ENCODE data around the gene C6orf132. TPM values are rescaled to one million over a fixed set of nuclear protein-coding genes. Genes with fewer than 3 reads are reported as not detected.
A peak's percentile ranks its signal among the peaks of the same experiment; 100 is the strongest.

The C6orf132 gene
- total and polyA plus RNA-seq, 9 of the 15 experiments (the other 6 are each of a cell fraction or from before 2014, with no cell fraction given): 0.06 to 0.35 (median 0.14) TPM

DNA sequence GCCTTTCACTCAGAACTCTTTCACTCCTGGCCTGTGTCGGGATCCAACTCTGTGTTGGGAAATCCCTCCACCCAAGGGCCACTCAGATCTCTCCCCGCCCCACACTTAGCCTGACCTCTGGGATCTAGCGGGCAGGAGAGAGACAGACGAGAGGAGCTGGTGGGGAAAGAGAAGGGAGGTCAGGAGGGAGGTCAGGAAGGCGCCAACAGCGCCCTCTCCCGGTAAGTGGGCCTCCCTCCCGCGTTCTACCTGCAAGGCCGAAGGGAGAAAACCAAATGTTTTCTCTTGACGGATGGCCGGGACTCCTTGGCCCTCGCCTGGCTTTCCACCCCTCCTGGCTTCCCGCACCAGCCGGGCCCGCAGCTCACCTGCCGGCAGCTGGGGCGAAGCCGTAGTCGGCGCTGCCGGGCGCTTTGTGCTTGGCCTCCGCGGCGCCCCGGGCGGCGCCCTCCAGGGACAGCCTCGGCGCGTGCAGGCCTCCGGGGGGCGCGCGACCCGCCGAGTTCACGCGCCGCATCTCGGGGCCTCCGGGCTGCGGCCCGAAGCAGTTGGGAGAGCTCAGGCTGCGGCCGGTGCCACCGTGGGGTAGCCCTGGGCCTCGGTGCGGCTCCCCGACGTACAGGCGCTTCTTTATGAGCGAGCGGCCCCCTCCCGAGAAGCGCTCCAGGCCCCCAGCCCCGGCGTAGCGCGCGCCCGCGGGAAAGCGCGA is 38.2 kb downstream of the C6orf132 start (continued):
- TF ChIP-seq, protein P1, sequence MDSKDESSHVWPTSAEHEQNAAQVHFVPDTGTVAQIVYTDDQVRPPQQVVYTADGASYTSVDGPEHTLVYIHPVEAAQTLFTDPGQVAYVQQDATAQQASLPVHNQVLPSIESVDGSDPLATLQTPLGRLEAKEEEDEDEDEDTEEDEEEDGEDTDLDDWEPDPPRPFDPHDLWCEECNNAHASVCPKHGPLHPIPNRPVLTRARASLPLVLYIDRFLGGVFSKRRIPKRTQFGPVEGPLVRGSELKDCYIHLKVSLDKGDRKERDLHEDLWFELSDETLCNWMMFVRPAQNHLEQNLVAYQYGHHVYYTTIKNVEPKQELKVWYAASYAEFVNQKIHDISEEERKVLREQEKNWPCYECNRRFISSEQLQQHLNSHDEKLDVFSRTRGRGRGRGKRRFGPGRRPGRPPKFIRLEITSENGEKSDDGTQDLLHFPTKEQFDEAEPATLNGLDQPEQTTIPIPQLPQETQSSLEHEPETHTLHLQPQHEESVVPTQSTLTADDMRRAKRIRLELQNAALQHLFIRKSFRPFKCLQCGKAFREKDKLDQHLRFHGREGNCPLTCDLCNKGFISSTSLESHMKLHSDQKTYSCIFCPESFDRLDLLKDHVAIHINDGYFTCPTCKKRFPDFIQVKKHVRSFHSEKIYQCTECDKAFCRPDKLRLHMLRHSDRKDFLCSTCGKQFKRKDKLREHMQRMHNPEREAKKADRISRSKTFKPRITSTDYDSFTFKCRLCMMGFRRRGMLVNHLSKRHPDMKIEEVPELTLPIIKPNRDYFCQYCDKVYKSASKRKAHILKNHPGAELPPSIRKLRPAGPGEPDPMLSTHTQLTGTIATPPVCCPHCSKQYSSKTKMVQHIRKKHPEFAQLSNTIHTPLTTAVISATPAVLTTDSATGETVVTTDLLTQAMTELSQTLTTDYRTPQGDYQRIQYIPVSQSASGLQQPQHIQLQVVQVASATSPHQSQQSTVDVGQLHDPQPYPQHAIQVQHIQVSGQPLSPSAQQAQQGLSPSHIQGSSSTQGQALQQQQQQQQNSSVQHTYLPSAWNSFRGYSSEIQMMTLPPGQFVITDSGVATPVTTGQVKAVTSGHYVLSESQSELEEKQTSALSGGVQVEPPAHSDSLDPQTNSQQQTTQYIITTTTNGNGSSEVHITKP (IDR thresholded peaks at IDR 0.05; ENCODE audit: partially characterized antibody): peak; percentile 88
- TF ChIP-seq, protein P2, sequence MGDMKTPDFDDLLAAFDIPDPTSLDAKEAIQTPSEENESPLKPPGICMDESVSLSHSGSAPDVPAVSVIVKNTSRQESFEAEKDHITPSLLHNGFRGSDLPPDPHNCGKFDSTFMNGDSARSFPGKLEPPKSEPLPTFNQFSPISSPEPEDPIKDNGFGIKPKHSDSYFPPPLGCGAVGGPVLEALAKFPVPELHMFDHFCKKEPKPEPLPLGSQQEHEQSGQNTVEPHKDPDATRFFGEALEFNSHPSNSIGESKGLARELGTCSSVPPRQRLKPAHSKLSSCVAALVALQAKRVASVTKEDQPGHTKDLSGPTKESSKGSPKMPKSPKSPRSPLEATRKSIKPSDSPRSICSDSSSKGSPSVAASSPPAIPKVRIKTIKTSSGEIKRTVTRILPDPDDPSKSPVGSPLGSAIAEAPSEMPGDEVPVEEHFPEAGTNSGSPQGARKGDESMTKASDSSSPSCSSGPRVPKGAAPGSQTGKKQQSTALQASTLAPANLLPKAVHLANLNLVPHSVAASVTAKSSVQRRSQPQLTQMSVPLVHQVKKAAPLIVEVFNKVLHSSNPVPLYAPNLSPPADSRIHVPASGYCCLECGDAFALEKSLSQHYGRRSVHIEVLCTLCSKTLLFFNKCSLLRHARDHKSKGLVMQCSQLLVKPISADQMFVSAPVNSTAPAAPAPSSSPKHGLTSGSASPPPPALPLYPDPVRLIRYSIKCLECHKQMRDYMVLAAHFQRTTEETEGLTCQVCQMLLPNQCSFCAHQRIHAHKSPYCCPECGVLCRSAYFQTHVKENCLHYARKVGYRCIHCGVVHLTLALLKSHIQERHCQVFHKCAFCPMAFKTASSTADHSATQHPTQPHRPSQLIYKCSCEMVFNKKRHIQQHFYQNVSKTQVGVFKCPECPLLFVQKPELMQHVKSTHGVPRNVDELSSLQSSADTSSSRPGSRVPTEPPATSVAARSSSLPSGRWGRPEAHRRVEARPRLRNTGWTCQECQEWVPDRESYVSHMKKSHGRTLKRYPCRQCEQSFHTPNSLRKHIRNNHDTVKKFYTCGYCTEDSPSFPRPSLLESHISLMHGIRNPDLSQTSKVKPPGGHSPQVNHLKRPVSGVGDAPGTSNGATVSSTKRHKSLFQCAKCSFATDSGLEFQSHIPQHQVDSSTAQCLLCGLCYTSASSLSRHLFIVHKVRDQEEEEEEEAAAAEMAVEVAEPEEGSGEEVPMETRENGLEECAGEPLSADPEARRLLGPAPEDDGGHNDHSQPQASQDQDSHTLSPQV (IDR thresholded peaks at IDR 0.05): peak; percentile 98
- no peak for TF ChIP-seq MEF2A (IDR thresholded peaks at IDR 0.05; ENCODE audit: control insufficient read depth, low read depth, low read length)
- TF ChIP-seq KLF1 (tag; IDR thresholded peaks at IDR 0.05): peak; percentile 86
- TF ChIP-seq ZNF445 (CRISPR knock-in tag; IDR thresholded peaks at IDR 0.05; ENCODE audit: low read depth): no peak
- TF ChIP-seq, protein P3, sequence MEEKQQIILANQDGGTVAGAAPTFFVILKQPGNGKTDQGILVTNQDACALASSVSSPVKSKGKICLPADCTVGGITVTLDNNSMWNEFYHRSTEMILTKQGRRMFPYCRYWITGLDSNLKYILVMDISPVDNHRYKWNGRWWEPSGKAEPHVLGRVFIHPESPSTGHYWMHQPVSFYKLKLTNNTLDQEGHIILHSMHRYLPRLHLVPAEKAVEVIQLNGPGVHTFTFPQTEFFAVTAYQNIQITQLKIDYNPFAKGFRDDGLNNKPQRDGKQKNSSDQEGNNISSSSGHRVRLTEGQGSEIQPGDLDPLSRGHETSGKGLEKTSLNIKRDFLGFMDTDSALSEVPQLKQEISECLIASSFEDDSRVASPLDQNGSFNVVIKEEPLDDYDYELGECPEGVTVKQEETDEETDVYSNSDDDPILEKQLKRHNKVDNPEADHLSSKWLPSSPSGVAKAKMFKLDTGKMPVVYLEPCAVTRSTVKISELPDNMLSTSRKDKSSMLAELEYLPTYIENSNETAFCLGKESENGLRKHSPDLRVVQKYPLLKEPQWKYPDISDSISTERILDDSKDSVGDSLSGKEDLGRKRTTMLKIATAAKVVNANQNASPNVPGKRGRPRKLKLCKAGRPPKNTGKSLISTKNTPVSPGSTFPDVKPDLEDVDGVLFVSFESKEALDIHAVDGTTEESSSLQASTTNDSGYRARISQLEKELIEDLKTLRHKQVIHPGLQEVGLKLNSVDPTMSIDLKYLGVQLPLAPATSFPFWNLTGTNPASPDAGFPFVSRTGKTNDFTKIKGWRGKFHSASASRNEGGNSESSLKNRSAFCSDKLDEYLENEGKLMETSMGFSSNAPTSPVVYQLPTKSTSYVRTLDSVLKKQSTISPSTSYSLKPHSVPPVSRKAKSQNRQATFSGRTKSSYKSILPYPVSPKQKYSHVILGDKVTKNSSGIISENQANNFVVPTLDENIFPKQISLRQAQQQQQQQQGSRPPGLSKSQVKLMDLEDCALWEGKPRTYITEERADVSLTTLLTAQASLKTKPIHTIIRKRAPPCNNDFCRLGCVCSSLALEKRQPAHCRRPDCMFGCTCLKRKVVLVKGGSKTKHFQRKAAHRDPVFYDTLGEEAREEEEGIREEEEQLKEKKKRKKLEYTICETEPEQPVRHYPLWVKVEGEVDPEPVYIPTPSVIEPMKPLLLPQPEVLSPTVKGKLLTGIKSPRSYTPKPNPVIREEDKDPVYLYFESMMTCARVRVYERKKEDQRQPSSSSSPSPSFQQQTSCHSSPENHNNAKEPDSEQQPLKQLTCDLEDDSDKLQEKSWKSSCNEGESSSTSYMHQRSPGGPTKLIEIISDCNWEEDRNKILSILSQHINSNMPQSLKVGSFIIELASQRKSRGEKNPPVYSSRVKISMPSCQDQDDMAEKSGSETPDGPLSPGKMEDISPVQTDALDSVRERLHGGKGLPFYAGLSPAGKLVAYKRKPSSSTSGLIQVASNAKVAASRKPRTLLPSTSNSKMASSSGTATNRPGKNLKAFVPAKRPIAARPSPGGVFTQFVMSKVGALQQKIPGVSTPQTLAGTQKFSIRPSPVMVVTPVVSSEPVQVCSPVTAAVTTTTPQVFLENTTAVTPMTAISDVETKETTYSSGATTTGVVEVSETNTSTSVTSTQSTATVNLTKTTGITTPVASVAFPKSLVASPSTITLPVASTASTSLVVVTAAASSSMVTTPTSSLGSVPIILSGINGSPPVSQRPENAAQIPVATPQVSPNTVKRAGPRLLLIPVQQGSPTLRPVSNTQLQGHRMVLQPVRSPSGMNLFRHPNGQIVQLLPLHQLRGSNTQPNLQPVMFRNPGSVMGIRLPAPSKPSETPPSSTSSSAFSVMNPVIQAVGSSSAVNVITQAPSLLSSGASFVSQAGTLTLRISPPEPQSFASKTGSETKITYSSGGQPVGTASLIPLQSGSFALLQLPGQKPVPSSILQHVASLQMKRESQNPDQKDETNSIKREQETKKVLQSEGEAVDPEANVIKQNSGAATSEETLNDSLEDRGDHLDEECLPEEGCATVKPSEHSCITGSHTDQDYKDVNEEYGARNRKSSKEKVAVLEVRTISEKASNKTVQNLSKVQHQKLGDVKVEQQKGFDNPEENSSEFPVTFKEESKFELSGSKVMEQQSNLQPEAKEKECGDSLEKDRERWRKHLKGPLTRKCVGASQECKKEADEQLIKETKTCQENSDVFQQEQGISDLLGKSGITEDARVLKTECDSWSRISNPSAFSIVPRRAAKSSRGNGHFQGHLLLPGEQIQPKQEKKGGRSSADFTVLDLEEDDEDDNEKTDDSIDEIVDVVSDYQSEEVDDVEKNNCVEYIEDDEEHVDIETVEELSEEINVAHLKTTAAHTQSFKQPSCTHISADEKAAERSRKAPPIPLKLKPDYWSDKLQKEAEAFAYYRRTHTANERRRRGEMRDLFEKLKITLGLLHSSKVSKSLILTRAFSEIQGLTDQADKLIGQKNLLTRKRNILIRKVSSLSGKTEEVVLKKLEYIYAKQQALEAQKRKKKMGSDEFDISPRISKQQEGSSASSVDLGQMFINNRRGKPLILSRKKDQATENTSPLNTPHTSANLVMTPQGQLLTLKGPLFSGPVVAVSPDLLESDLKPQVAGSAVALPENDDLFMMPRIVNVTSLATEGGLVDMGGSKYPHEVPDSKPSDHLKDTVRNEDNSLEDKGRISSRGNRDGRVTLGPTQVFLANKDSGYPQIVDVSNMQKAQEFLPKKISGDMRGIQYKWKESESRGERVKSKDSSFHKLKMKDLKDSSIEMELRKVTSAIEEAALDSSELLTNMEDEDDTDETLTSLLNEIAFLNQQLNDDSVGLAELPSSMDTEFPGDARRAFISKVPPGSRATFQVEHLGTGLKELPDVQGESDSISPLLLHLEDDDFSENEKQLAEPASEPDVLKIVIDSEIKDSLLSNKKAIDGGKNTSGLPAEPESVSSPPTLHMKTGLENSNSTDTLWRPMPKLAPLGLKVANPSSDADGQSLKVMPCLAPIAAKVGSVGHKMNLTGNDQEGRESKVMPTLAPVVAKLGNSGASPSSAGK (IDR thresholded peaks at IDR 0.05): peak; percentile 90
- TF ChIP-seq ZNF311 (CRISPR knock-in tag; IDR thresholded peaks at IDR 0.05): no peak

Measured in K562 (cell line).